Psoas muscle (tissue), 8 donors: ENCODE results near the gene AVPR2. TPM values are rescaled to one million over a fixed set of nuclear protein-coding genes. Genes with fewer than 3 reads are reported as not detected.

Experiments
- ATAC-seq, 4 donors: fragments of 200-7000 bp; cut with Tn5 transposase; one replicate each; pipeline ENCODE4 v1.9.1; 2020; ENCODE audit warnings: moderate library complexity in 3 of 4, mild to moderate bottlenecking in 2 of 4
- DNase-seq, 2 donors: peaks; one replicate each; pipeline ENCODE4 v3.0.0-alpha.2; 2020
- H3K27ac ChIP-seq: fragments of 200-600 bp; one replicate; pipeline ENCODE4 v1.8.0; 2022
- H3K27me3 ChIP-seq, 3 donors: fragments of 200-600 bp in 1 of 3; one replicate each; pipeline versions ENCODE4 v1.6.1 to v1.8.0; 2013 to 2022; ENCODE audit warnings: low read length in 2 of 3, mild to moderate bottlenecking in 2 of 3, moderate library complexity in 1 of 3; ENCODE audit not compliant: insufficient read depth in 3 of 3
- H3K36me3 ChIP-seq, 2 donors: fragments of 200-600 bp in 1 of 2; one replicate each; pipeline versions ENCODE4 v1.6.1 to v1.8.0; 2013 to 2022; ENCODE audit warnings: low read depth in 1 of 2, mild to moderate bottlenecking in 1 of 2, moderate library complexity in 1 of 2; ENCODE audit not compliant: insufficient read depth in 1 of 2
- H3K4me1 ChIP-seq: fragments of 200-600 bp; one replicate; pipeline ENCODE4 v1.8.0; 2022
- H3K4me3 ChIP-seq: fragments of 200-600 bp; one replicate; pipeline ENCODE4 v1.8.0; 2022; ENCODE audit warnings: mild to moderate bottlenecking
- H3K9me3 ChIP-seq: fragments of 200-600 bp; one replicate; pipeline ENCODE4 v1.8.0; 2022
- CTCF ChIP-seq: fragments of 200-600 bp; IDR thresholded peaks from one replicate; pipeline ENCODE4 v1.8.0; 2022; ENCODE audit warnings: antibody characterized with exemption
- WGBS, 3 donors: extraction: QIAGEN DNeasy Blood & Tissue Kit; methylation state at CpG; one replicate each; pipeline versions ENCODE4 v1.1.6 to v1.1.7; 2013; 5-methylcytosine and 5-hydroxymethylcytosine counted together
- intact Hi-C, 2 donors: fragments of 100-400 bp; cut with DNase I; formaldehyde crosslinking; loops; one replicate each; pipeline versions ENCODE4 v1.11.0 to v1.14.2; 2022
- polyA plus RNA-seq, 3 donors: library from polyadenylated mRNA; stranded (reverse); fragments of 200-250 nt; gene quantifications; one replicate each; pipeline ENCODE4 v1.2.3, GENCODE V29; 2013
- total RNA-seq, 4 donors: library from RNA; stranded (reverse); fragmentation: NEBNext Ultra II Directional in 2 of 4; extraction: Animal tissue kit (Norgen Biotek cat#: 25700) in 2 of 4; gene quantifications; one replicate each; pipeline versions ENCODE4 v1.2.1 to v1.2.4, GENCODE V29; 2021 to 2023
- donor health status: healthy with polysubstance abuse.
- donor health status: DM: no; HTN: no; CAD: no; lungs with moderate emphysema.
- donor health status: Bipolar disorder and iron deficiency.
- donor health status: healthy.
- donor health status: DM: yes; HTN: yes; CAD: no.
- donor health status: DM: no; HTN: no; CAD: no.
- donor health status: DM: no; HTN: no; CAD: no.
- donor health status: DM: yes; HTN: yes; CAD: no.

The AVPR2 gene
- total and polyA plus RNA-seq, 7 donors = 1.3 to 4.8 (median 2.1) TPM

- no peak overlapping the region for H3K27ac ChIP-seq
- no peak for TF ChIP-seq CTCF
Observed at GRCh38 chrX:153883163-153883843, 21.2 kb upstream of the AVPR2 start.

DNA sequence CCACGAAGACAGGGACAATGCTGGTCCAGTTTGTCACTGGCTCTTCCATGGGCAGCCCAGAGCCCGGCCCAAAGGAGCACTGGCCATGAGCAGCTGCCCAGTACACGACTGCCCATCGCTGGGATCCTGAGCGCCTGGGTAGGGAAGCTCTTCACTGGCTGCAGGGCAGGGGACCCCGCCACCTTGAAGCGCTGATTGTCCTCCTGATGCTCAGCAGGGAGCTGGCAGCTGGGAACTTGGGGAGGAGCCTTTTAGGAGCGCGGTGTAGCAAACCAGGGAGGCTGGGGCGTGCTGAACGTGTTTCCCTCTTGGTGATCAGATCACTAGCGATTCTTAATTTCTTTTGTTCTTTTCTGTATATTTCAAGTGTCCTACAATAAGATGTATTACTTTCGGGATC lies 20.3 kb upstream of the AVPR2 start:
- Histone ChIP-seq H3K9me3 (no peaks in the 10 kb centered on the region), H3K36me3 (no peaks in the 10 kb centered on the region), H3K4me1 (no peaks in the 10 kb centered on the region), H3K27ac (no peak overlapping the region), H3K4me3 (no peak overlapping the region), H3K27me3 (peaks cover 0 to 83% (median 15%) of the 10 kb centered on the region in 3 donors)
- TF ChIP-seq CTCF = no peak
- WGBS, 3 donors = 58 to 71% (median 59%) methylated on average over 8 to 13 of the region's 13 CpGs
- DNase-seq (peak in 1 of 2 donors; percentile 13), ATAC-seq (no peak)
- intact Hi-C loops = no loop called here

More at GRCh38 chrX:153883163-153883843, 21.2 kb upstream of the AVPR2 start:
- ATAC-seq = no peak
- no peak for DNase-seq
- Histone ChIP-seq H3K27me3 (peaks cover 0 to 80% (median 13%) of the 10 kb centered on the region in 3 donors), H3K4me1 (no peaks in the 10 kb centered on the region), H3K36me3 (no peaks in the 10 kb centered on the region), H3K4me3 (no peak overlapping the region), H3K9me3 (no peaks in the 10 kb centered on the region)
- intact Hi-C loops = no loop called here
- WGBS, 3 donors = 62 to 72% (median 63%) methylated on average over 10 to 13 of the region's 13 CpGs

DNA sequence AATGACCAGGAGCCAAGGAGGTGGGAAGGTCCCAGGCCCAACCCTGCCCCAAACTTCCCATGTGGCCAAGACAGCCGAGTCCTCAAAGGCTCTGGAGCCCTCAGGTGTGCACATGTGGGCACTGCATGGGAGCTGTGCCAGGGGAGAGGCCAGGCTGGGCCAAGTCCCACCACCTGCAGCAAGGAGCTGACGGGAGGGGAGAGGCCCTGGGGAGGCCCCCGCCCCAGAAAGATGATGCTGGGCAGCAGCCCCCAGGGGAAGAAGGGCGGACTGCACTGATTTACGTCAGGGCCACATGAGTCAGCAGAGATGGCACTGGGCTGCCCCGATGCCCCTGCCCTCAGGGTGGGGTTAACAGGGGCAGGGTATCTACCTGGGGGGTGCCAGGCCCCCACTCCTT lies 19.9 kb upstream of the AVPR2 start:
- DNase-seq (peak in 1 of 2 donors; percentile 40), ATAC-seq (peak in 1 of 4 donors; percentile 36)
- 35 to 52% (median 47%) methylated on average over 2 to 6 of the region's 6 CpGs for WGBS, 3 donors
- TF ChIP-seq CTCF = no peak
- Histone ChIP-seq H3K4me1 (no peaks in the 10 kb centered on the region), H3K36me3 (no peaks in the 10 kb centered on the region), H3K27me3 (peaks cover 0 to 83% (median 15%) of the 10 kb centered on the region in 3 donors), H3K9me3 (no peaks in the 10 kb centered on the region), H3K4me3 (no peak overlapping the region), H3K27ac (no peak overlapping the region)
- intact Hi-C loops = no loop called here

DNA sequence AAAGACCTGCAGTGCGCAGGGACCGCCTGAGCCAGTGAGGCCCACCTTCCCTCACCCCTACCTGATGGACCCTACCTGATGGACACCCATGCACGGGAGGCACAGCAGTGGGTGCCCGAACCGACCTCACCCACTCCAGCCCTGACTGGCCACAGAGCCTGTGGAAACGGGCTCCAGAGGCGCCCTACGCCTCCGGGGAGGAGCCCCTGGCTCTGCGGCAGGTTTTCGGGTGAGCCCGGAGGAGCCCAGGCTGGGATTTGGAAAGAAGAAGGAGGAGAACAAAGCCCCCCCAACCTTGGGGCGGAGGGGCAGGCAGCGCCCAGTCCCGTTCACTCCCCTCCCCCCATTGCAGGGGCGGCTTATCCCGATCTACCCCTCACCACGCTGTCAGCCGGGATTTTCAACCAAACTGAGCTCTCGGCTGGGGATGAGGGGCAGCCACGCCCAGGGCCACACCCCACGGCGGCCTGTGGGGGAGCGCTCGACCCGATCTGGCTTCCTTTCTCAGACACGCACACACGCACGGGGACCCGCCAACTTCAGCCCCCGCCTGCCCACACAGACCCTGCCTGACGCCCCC lies 19.2 kb upstream of the AVPR2 start:
- TF ChIP-seq CTCF = no peak
- peaks cover 0 to 79% (median 12%) of the 10 kb centered on the region in 3 donors for H3K27me3 ChIP-seq
- no peak for ATAC-seq
- intact Hi-C loops = no loop called here
- no peaks in the 10 kb centered on the region for H3K9me3 ChIP-seq
- no peak overlapping the region for H3K27ac ChIP-seq
- H3K4me1 ChIP-seq = no peaks in the 10 kb centered on the region
- no peak overlapping the region for H3K4me3 ChIP-seq
- peak in 1 of 2 donors; percentile 50 for DNase-seq
- WGBS, 3 donors = 6 to 27% (median 7%) methylated on average over 20 to 32 of the region's 32 CpGs
- no peaks in the 10 kb centered on the region for H3K36me3 ChIP-seq
